GM10847 (cell line): Measurements from ENCODE around the gene TCF3.

Source experiments
- POLR2A ChIP-seq: IDR thresholded peaks from 2 replicates; pipeline ENCODE4 v1.6.1; 2011; ENCODE audit not compliant: insufficient read length; ENCODE audit errors: extremely low read depth

TCF3 gene

GRCh38 chr19:1592024-1592754 lies 60.2 kb downstream of the TCF3 start:
- peak; percentile 95 for TF ChIP-seq POLR2A

GRCh38 chr19:1591421-1592023 lies 60.9 kb downstream of the TCF3 start:
- no peak for TF ChIP-seq POLR2A

GRCh38 chr19:1590641-1591397 lies 61.6 kb downstream of the TCF3 start:
- peak; percentile 12 for TF ChIP-seq POLR2A

GRCh38 chr19:1587872-1588271 lies 64.5 kb downstream of the TCF3 start:
- no peak for TF ChIP-seq POLR2A

- TF ChIP-seq POLR2A, result no peak
These were observed 67.2 kb downstream of the TCF3 start for GRCh38 chr19:1585243-1585580.

GRCh38 chr19:1584500-1585242 lies 67.7 kb downstream of the TCF3 start:
- TF ChIP-seq POLR2A, result no peak

GRCh38 chr19:1582201-1582600 lies 70.2 kb downstream of the TCF3 start:
- TF ChIP-seq POLR2A, result no peak

GRCh38 chr19:1580957-1581356 lies 71.5 kb downstream of the TCF3 start:
- TF ChIP-seq POLR2A, result no peak

GRCh38 chr19:1580382-1580781 lies 72.0 kb downstream of the TCF3 start:
- TF ChIP-seq POLR2A, result no peak

- no peak for TF ChIP-seq POLR2A
These were observed 73.2 kb downstream of the TCF3 start for GRCh38 chr19:1579222-1579621.

- TF ChIP-seq POLR2A, result no peak
These were observed 74.3 kb downstream of the TCF3 start for GRCh38 chr19:1577929-1578618.

- TF ChIP-seq POLR2A, result no peak
These were observed 75.1 kb downstream of the TCF3 start for GRCh38 chr19:1577090-1577928.

GRCh38 chr19:1576242-1577089 lies 75.9 kb downstream of the TCF3 start:
- no peak for TF ChIP-seq POLR2A
